H1 (cell line): ENCODE measurements around the gene CNTROB. TPM values are rescaled to one million over a fixed set of nuclear protein-coding genes. Genes with fewer than 3 reads are reported as not detected.

Experiments
- CTCF ChIA-PET: fragments of 300-600 bp; sonication (Branson Sonifier 250); formaldehyde crosslinking; loops from one replicate; lab custom pipeline; 2021; ENCODE audit not compliant: partially characterized antibody; lab: Charles Lee
- POLR2A ChIA-PET: fragments of 300-600 bp; sonication (Branson Sonifier 250); formaldehyde crosslinking; loops from one replicate; lab custom pipeline; 2021; ENCODE audit warnings: inconsistent platforms; ENCODE audit not compliant: partially characterized antibody; lab: Charles Lee
- DNase-seq, 2 experiments: peaks; one replicate each; pipeline versions ENCODE4 v3.0.0 to v3.0.0-alpha.2; 2010 to 2022; ENCODE audit warnings: low spot score in 2 of 2, low read depth in 1 of 2, mixed read lengths in 1 of 2
- FAIRE-seq: peaks from 2 replicates; lab custom pipeline; 2011; peaks lifted over from hg19 to GRCh38; lab: Jason Lieb, UNC
- H2AFZ ChIP-seq: 2 replicates; pipeline ENCODE4 v1.8.1; 2012; ENCODE audit warnings: low read length, inconsistent platforms
- H2AK5ac ChIP-seq: 2 replicates; pipeline ENCODE4 v1.6.1; 2013; ENCODE audit warnings: low read depth, low read length
- H2BK120ac ChIP-seq: replicated peaks from 2 replicates; pipeline ENCODE3; 2013; ENCODE audit warnings: low read depth, low read length, inconsistent platforms
- H2BK12ac ChIP-seq: 2 replicates; pipeline ENCODE4 v1.6.1; 2013; ENCODE audit warnings: low read depth, low read length
- H2BK15ac ChIP-seq: 2 replicates; pipeline ENCODE4 v1.6.1; 2013; ENCODE audit warnings: low read length
- H2BK20ac ChIP-seq: 2 replicates; pipeline ENCODE4 v1.6.1; 2013; ENCODE audit warnings: low read length
- H2BK5ac ChIP-seq: 2 replicates; pipeline ENCODE4 v1.6.1; 2013; ENCODE audit warnings: low read depth, low read length
- H3K14ac ChIP-seq: 2 replicates; pipeline ENCODE4 v1.6.1; 2013; ENCODE audit warnings: inconsistent platforms; ENCODE audit not compliant: insufficient read length
- H3K18ac ChIP-seq: 2 replicates; pipeline ENCODE4 v1.6.1; 2013; ENCODE audit warnings: low read length; ENCODE audit errors: extremely low read depth
- H3K23ac ChIP-seq: 2 replicates; pipeline ENCODE4 v1.6.1; 2013; ENCODE audit warnings: inconsistent platforms; ENCODE audit not compliant: insufficient read length
- H3K23me2 ChIP-seq: 2 replicates; pipeline ENCODE4 v1.6.1; 2013; ENCODE audit warnings: low read depth, low read length
- H3K27ac ChIP-seq: 2 replicates; pipeline ENCODE4 v1.6.1; 2011; ENCODE audit warnings: low read depth, low read length, inconsistent platforms
- H3K27me3 ChIP-seq, 4 experiments: replicated peaks in 1 of 4; 1 replicate in 1 of 4; 2 replicates in 3 of 4; pipeline versions ENCODE4 v1.6.1 to v1.8.1; 2011 to 2013; ENCODE audit warnings: low read length in 3 of 4, mild to moderate bottlenecking in 3 of 4, inconsistent platforms in 2 of 4, mixed read lengths in 2 of 4, moderate library complexity in 1 of 4; ENCODE audit not compliant: control insufficient read depth in 3 of 4, insufficient read depth in 3 of 4; ENCODE audit errors: extremely low read depth in 1 of 4
- H3K36me3 ChIP-seq, 4 experiments: 2 replicates each; pipeline versions ENCODE4 v1.6.1 to v1.8.1; 2011 to 2013; ENCODE audit warnings: mild to moderate bottlenecking in 4 of 4, low read length in 3 of 4, moderate library complexity in 2 of 4, control low read depth in 1 of 4, inconsistent platforms in 1 of 4; ENCODE audit not compliant: insufficient read depth in 4 of 4, control insufficient read depth in 2 of 4
- H3K4ac ChIP-seq: replicated peaks from 2 replicates; pipeline ENCODE3; 2013; ENCODE audit warnings: low read length, low read depth, mixed read lengths, inconsistent platforms; ENCODE audit not compliant: insufficient read length
- H3K4me1 ChIP-seq, 4 experiments: replicated peaks in 1 of 4; 1 replicate in 1 of 4; 2 replicates in 3 of 4; pipeline versions ENCODE4 v1.6.1 to v1.8.1; 2011 to 2013; ENCODE audit warnings: low read length in 3 of 4, inconsistent platforms in 2 of 4, mixed read lengths in 1 of 4; ENCODE audit not compliant: insufficient read depth in 4 of 4, control insufficient read depth in 3 of 4
- H3K4me2 ChIP-seq, 2 experiments: 2 replicates each; pipeline versions ENCODE4 v1.6.1 to v1.8.1; 2011 to 2013; ENCODE audit warnings: low read depth in 2 of 2, low read length in 2 of 2, control low read depth in 1 of 2, inconsistent platforms in 1 of 2, mild to moderate bottlenecking in 1 of 2; ENCODE audit not compliant: insufficient read depth in 1 of 2
- H3K4me3 ChIP-seq, 4 experiments: fragments of 200-600, 300-600 bp in 1 of 4; sonication (generic), shearing (Covaris generic), sonication (Bioruptor Twin) in 1 of 4; 2 replicates each; pipeline versions ENCODE4 v1.5.1 to v1.8.1; 2011 to 2016; ENCODE audit warnings: low read length in 4 of 4, low read depth in 3 of 4, control low read depth in 2 of 4, inconsistent platforms in 2 of 4, mild to moderate bottlenecking in 2 of 4, mixed read lengths in 1 of 4, moderate library complexity in 1 of 4; ENCODE audit not compliant: insufficient read depth in 2 of 4; ENCODE audit errors: extremely low read depth in 1 of 4
- H3K56ac ChIP-seq: replicated peaks from 2 replicates; pipeline ENCODE3; 2013; ENCODE audit warnings: low read depth, mild to moderate bottlenecking, mixed read lengths, low read length, inconsistent platforms; ENCODE audit not compliant: insufficient read length
- H3K79me1 ChIP-seq: 2 replicates; pipeline ENCODE4 v1.6.1; 2013; ENCODE audit warnings: low read depth, low read length, control low read depth
- H3K79me2 ChIP-seq, 2 experiments: 2 replicates each; pipeline versions ENCODE4 v1.6.1 to v1.8.1; 2012 to 2013; ENCODE audit warnings: low read length in 2 of 2, mild to moderate bottlenecking in 2 of 2, inconsistent platforms in 1 of 2; ENCODE audit not compliant: insufficient read depth in 2 of 2, control insufficient read depth in 1 of 2
- H3K9ac ChIP-seq, 4 experiments: replicated peaks in 1 of 4; 1 replicate in 1 of 4; 2 replicates in 3 of 4; pipeline versions ENCODE4 v1.6.1 to v1.8.1; 2011 to 2013; ENCODE audit warnings: low read depth in 3 of 4, low read length in 3 of 4, control low read depth in 2 of 4, mild to moderate bottlenecking in 2 of 4, moderate library complexity in 2 of 4, inconsistent platforms in 1 of 4; ENCODE audit errors: extremely low read depth in 1 of 4
- H3K9me3 ChIP-seq, 2 experiments: 2 replicates each; pipeline versions ENCODE4 v1.6.1 to v1.8.1; 2012 to 2013; ENCODE audit warnings: mild to moderate bottlenecking in 2 of 2, moderate library complexity in 2 of 2, control low read depth in 1 of 2, inconsistent platforms in 1 of 2, low read depth in 1 of 2, low read length in 1 of 2, mixed read lengths in 1 of 2; ENCODE audit not compliant: insufficient read depth in 2 of 2
- H4K20me1 ChIP-seq, 2 experiments: replicated peaks in 1 of 2; 2 replicates each; pipeline versions ENCODE3 to v1.8.1; 2011 to 2013; ENCODE audit warnings: inconsistent platforms in 2 of 2, low read length in 2 of 2, mild to moderate bottlenecking in 1 of 2; ENCODE audit not compliant: insufficient read depth in 2 of 2, control insufficient read depth in 1 of 2
- H4K5ac ChIP-seq: 2 replicates; pipeline ENCODE4 v1.6.1; 2013; ENCODE audit warnings: low read length, low read depth, mixed read lengths, inconsistent platforms; ENCODE audit not compliant: insufficient read length
- H4K8ac ChIP-seq: 2 replicates; pipeline ENCODE4 v1.8.0; 2013; ENCODE audit warnings: mild to moderate bottlenecking, moderate library complexity, low read length, inconsistent platforms; ENCODE audit not compliant: insufficient read depth; ENCODE audit errors: extremely low read depth
- H4K91ac ChIP-seq: replicated peaks from 2 replicates; pipeline ENCODE3; 2013; ENCODE audit warnings: low read length, mixed read lengths, inconsistent platforms; ENCODE audit not compliant: insufficient read length
- CBX5 ChIP-seq: fragments of 300-800, 300-1000 bp; sonication (generic); IDR thresholded peaks from 2 replicates; pipeline ENCODE4 v1.7.1; 2016; ENCODE audit warnings: antibody characterized with exemption, low read length, low read depth
- CHD1 ChIP-seq: IDR thresholded peaks from 2 replicates; pipeline ENCODE4 v1.6.1; 2012; ENCODE audit warnings: low read depth, low read length, improper control_type of control experiment
- CHD2 ChIP-seq: IDR thresholded peaks from 2 replicates; pipeline ENCODE4 v1.6.1; 2012; ENCODE audit warnings: low read length, improper control_type of control experiment
- CREB1 ChIP-seq: IDR thresholded peaks from 2 replicates; pipeline ENCODE4 v1.6.1; 2012; ENCODE audit warnings: inconsistent platforms
- CTBP2 ChIP-seq: IDR thresholded peaks from 2 replicates; pipeline ENCODE4 v1.7.0; 2011; ENCODE audit warnings: borderline replicate concordance, mild to moderate bottlenecking, moderate library complexity, mixed read lengths, low read length; ENCODE audit not compliant: insufficient read depth, insufficient read length
- EGR1 ChIP-seq: IDR thresholded peaks from 2 replicates; pipeline ENCODE4 v1.6.1; 2011; ENCODE audit warnings: low read depth, low read length, borderline replicate concordance
- KDM1A ChIP-seq: fragments of 200-600, 300-600 bp; sonication (generic); IDR thresholded peaks from 2 replicates; pipeline ENCODE4 v1.7.1; 2016; ENCODE audit warnings: mild to moderate bottlenecking, low read length, borderline replicate concordance
- NANOG ChIP-seq: IDR thresholded peaks from 2 replicates; pipeline ENCODE4 v1.6.1; 2011; ENCODE audit warnings: low read length, low read depth, mild to moderate bottlenecking, inconsistent platforms; ENCODE audit not compliant: insufficient read depth, poor library complexity, severe bottlenecking
- NRF1 ChIP-seq: IDR thresholded peaks from 2 replicates; pipeline ENCODE4 v1.6.1; 2011; ENCODE audit warnings: mild to moderate bottlenecking, low read depth, low read length, improper control_type of control experiment
- POLR2A ChIP-seq, 2 experiments: IDR thresholded peaks; 1 replicate in 1 of 2; 2 replicates in 1 of 2; pipeline ENCODE4 v1.6.1; 2011; ENCODE audit warnings: low read depth in 2 of 2, low read length in 2 of 2, mild to moderate bottlenecking in 2 of 2; ENCODE audit errors: control extremely low read depth in 1 of 2
- POU5F1 ChIP-seq: IDR thresholded peaks from 2 replicates; pipeline ENCODE4 v1.6.1; 2011; ENCODE audit warnings: low read depth, mild to moderate bottlenecking, low read length, moderate library complexity
- RFX5 ChIP-seq: IDR thresholded peaks from 2 replicates; pipeline ENCODE4 v1.6.1; 2011; ENCODE audit warnings: low read depth, low read length, improper control_type of control experiment, borderline replicate concordance
- SP4 ChIP-seq: IDR thresholded peaks from 2 replicates; pipeline ENCODE4 v1.6.1; 2012; ENCODE audit warnings: low read length, inconsistent platforms
- SUZ12 ChIP-seq: fragments of 200-600 bp; sonication (generic); IDR thresholded peaks from 2 replicates; pipeline ENCODE4 v1.6.1; 2012; ENCODE audit warnings: mild to moderate bottlenecking, inconsistent platforms, low read length, moderate library complexity, mixed read lengths
- TAF7 ChIP-seq: optimal IDR thresholded peaks from 2 replicates; pipeline ENCODE3; 2011; ENCODE audit warnings: low read depth, mild to moderate bottlenecking, inconsistent platforms, low read length, moderate library complexity, borderline replicate concordance
- TCF12 ChIP-seq: IDR thresholded peaks from 2 replicates; pipeline ENCODE4 v1.6.1; 2011; ENCODE audit warnings: low read depth, mild to moderate bottlenecking, low read length
- WGBS, 2 experiments: shearing (Covaris generic) in 1 of 2; methylation state at CpG; one replicate each; pipeline versions ENCODE4 v1.1.6 to v1.1.7; 2013 to 2015; ENCODE audit warnings: low lambda C conversion rate in 2 of 2, mixed read lengths in 2 of 2, inconsistent platforms in 1 of 2, low coverage in 1 of 2, missing lambda C conversion rate in 1 of 2; ENCODE audit not compliant: insufficient replicate concordance in 2 of 2, insufficient coverage in 1 of 2, insufficient read length in 1 of 2; ENCODE audit errors: extremely low coverage in 1 of 2, missing lambda C conversion rate in 1 of 2; 5-methylcytosine and 5-hydroxymethylcytosine counted together
- polyA plus RNA-seq, 7 experiments: library from polyadenylated mRNA; depleted of rRNA in 3 of 7; stranded (reverse) in 5 of 7; unstranded in 2 of 7; fragments of >200 nt in 5 of 7; fragments of 200-250 nt in 2 of 7; gene quantifications; 1 replicate in 5 of 7; 2 replicates in 1 of 7; 4 replicates in 1 of 7; pipeline versions ENCODE4 v1.2.1 to v1.2.3, GENCODE V29; 2011 to 2013; ENCODE audit warnings: missing spikeins in 2 of 7, mixed read lengths in 2 of 7
- total RNA-seq: library from RNA; stranded (reverse); fragmentation: NEBNext Ultra II Directional; extraction: Animal tissue kit (Norgen Biotek cat#: 25700); gene quantifications from 2 replicates; pipeline ENCODE4 v1.2.1, GENCODE V29; 2021

The CNTROB gene
- total and polyA plus RNA-seq, 2 of the 8 experiments (the other 6 are each of a cell fraction or from before 2014, with no cell fraction given) = 20.5 to 31.9 TPM

DNA sequence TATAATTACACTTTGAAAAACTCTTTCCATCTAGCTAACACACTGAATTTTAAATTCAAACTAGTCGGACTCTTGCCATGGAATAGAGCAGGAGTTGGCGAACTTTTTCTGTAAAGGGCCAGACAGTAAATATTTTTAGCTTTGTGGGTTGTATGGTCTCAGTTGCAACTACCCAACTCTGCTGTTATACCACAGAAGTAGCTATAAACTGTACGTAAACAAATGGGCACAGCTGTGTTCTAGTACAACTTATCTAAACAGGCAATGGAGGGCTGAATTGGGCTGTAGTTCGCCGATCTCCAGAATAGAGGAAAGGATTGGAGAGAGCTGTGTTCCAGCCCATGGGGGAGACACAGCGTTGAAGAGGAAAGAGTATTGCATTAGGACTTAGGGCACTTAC is 8.7 kb downstream of the CNTROB start:
- Histone ChIP-seq H3K23ac (no peak overlapping the region), H3K4me1 (no peaks in the 10 kb centered on the region), H2AK5ac (no peak overlapping the region), H2BK5ac (no peak overlapping the region), H3K56ac (no peak overlapping the region), H3K79me1 (no peaks in the 10 kb centered on the region), H3K14ac (no peak overlapping the region), H4K8ac (no peak overlapping the region), H3K27ac (no peak overlapping the region), H2BK120ac (no peak overlapping the region), H3K4me3 (no peak overlapping the region), H3K9ac (no peak overlapping the region), H2BK12ac (no peak overlapping the region), H2BK15ac (no peak overlapping the region), H3K18ac (no peak overlapping the region), H4K91ac (no peak overlapping the region), H3K23me2 (no peaks in the 10 kb centered on the region), H2BK20ac (no peak overlapping the region), H3K27me3 (no peaks in the 10 kb centered on the region), H3K4me2 (no peak overlapping the region), H2AFZ (no peak overlapping the region), H3K79me2 (no peaks in the 10 kb centered on the region), H3K4ac (no peak overlapping the region), H4K20me1 (peaks cover 2 to 4% of the 10 kb centered on the region in 2 experiments), H3K9me3 (no peaks in the 10 kb centered on the region), H3K36me3 (peaks cover 6 to 57% (median 32%) of the 10 kb centered on the region in 4 experiments), H4K5ac (no peak overlapping the region)
- CTCF ChIA-PET = interaction anchor here (0.7 to 2.6 kb wide), 10 partner anchors 13 to 118 kb away, joined by 3 to 7 read pairs (median 3); no protein-coding TSS in a partner anchor
- 91% methylated on average over 6 of the region's 6 CpGs; no CpG with 5 or more reads in 1 of the 2 experiments for WGBS, 2 experiments
- POLR2A ChIA-PET = interaction anchor here (0.6 kb wide), 1 partner anchor 9 kb away, joined by 4 read pairs; no protein-coding TSS in a partner anchor
- FAIRE-seq (no peak), DNase-seq (no peak)
- TF ChIP-seq TAF7 = no peak
- no peak for TF ChIP-seq NRF1
- TF ChIP-seq EGR1 = no peak
- TF ChIP-seq TCF12 = no peak
- no peak for TF ChIP-seq KDM1A
- TF ChIP-seq CREB1 = no peak
- TF ChIP-seq POU5F1 = no peak
- TF ChIP-seq SP4 = no peak
- TF ChIP-seq CHD1 = no peak
- TF ChIP-seq SUZ12 = no peak
- no peak for TF ChIP-seq CHD2
- TF ChIP-seq POLR2A (IDR thresholded peaks at IDR 0.05; ENCODE audit: control extremely low read depth in 1 of 2, low read depth in 2 of 2, low read length in 2 of 2) = no peak
- no peak for TF ChIP-seq NANOG
- no peak for TF ChIP-seq RFX5
- TF ChIP-seq CTBP2 = no peak
- TF ChIP-seq CBX5 = no peak
